H1 (cell line): Measurements from ENCODE around the gene GRID1. TPM values are rescaled to one million over a fixed set of nuclear protein-coding genes. Genes with fewer than 3 reads are reported as not detected.

Experiments used
- CTCF ChIA-PET: fragments of 300-600 bp; sonication (Branson Sonifier 250); formaldehyde crosslinking; loops from one replicate; lab custom pipeline; 2021; ENCODE audit not compliant: partially characterized antibody; lab: Charles Lee
- POLR2A ChIA-PET: fragments of 300-600 bp; sonication (Branson Sonifier 250); formaldehyde crosslinking; loops from one replicate; lab custom pipeline; 2021; ENCODE audit warnings: inconsistent platforms; ENCODE audit not compliant: partially characterized antibody; lab: Charles Lee
- DNase-seq, 2 experiments: peaks; one replicate each; pipeline versions ENCODE4 v3.0.0 to v3.0.0-alpha.2; 2010 to 2022; ENCODE audit warnings: low spot score in 2 of 2, low read depth in 1 of 2, mixed read lengths in 1 of 2
- FAIRE-seq: peaks from 2 replicates; lab custom pipeline; 2011; peaks lifted over from hg19 to GRCh38; lab: Jason Lieb, UNC
- H2AFZ ChIP-seq: 2 replicates; pipeline ENCODE4 v1.8.1; 2012; ENCODE audit warnings: low read length, inconsistent platforms
- H2AK5ac ChIP-seq: 2 replicates; pipeline ENCODE4 v1.6.1; 2013; ENCODE audit warnings: low read depth, low read length
- H2BK120ac ChIP-seq: replicated peaks from 2 replicates; pipeline ENCODE3; 2013; ENCODE audit warnings: low read depth, low read length, inconsistent platforms
- H2BK12ac ChIP-seq: 2 replicates; pipeline ENCODE4 v1.6.1; 2013; ENCODE audit warnings: low read depth, low read length
- H2BK15ac ChIP-seq: 2 replicates; pipeline ENCODE4 v1.6.1; 2013; ENCODE audit warnings: low read length
- H2BK20ac ChIP-seq: 2 replicates; pipeline ENCODE4 v1.6.1; 2013; ENCODE audit warnings: low read length
- H2BK5ac ChIP-seq: 2 replicates; pipeline ENCODE4 v1.6.1; 2013; ENCODE audit warnings: low read depth, low read length
- H3K14ac ChIP-seq: 2 replicates; pipeline ENCODE4 v1.6.1; 2013; ENCODE audit warnings: inconsistent platforms; ENCODE audit not compliant: insufficient read length
- H3K18ac ChIP-seq: 2 replicates; pipeline ENCODE4 v1.6.1; 2013; ENCODE audit warnings: low read length; ENCODE audit errors: extremely low read depth
- H3K23ac ChIP-seq: 2 replicates; pipeline ENCODE4 v1.6.1; 2013; ENCODE audit warnings: inconsistent platforms; ENCODE audit not compliant: insufficient read length
- H3K23me2 ChIP-seq: 2 replicates; pipeline ENCODE4 v1.6.1; 2013; ENCODE audit warnings: low read depth, low read length
- H3K27ac ChIP-seq: 2 replicates; pipeline ENCODE4 v1.6.1; 2011; ENCODE audit warnings: low read depth, low read length, inconsistent platforms
- H3K27me3 ChIP-seq, 4 experiments: replicated peaks in 1 of 4; 1 replicate in 1 of 4; 2 replicates in 3 of 4; pipeline versions ENCODE4 v1.6.1 to v1.8.1; 2011 to 2013; ENCODE audit warnings: low read length in 3 of 4, mild to moderate bottlenecking in 3 of 4, inconsistent platforms in 2 of 4, mixed read lengths in 2 of 4, moderate library complexity in 1 of 4; ENCODE audit not compliant: control insufficient read depth in 3 of 4, insufficient read depth in 3 of 4; ENCODE audit errors: extremely low read depth in 1 of 4
- H3K36me3 ChIP-seq, 4 experiments: 2 replicates each; pipeline versions ENCODE4 v1.6.1 to v1.8.1; 2011 to 2013; ENCODE audit warnings: mild to moderate bottlenecking in 4 of 4, low read length in 3 of 4, moderate library complexity in 2 of 4, control low read depth in 1 of 4, inconsistent platforms in 1 of 4; ENCODE audit not compliant: insufficient read depth in 4 of 4, control insufficient read depth in 2 of 4
- H3K4ac ChIP-seq: replicated peaks from 2 replicates; pipeline ENCODE3; 2013; ENCODE audit warnings: low read length, low read depth, mixed read lengths, inconsistent platforms; ENCODE audit not compliant: insufficient read length
- H3K4me1 ChIP-seq, 4 experiments: replicated peaks in 1 of 4; 1 replicate in 1 of 4; 2 replicates in 3 of 4; pipeline versions ENCODE4 v1.6.1 to v1.8.1; 2011 to 2013; ENCODE audit warnings: low read length in 3 of 4, inconsistent platforms in 2 of 4, mixed read lengths in 1 of 4; ENCODE audit not compliant: insufficient read depth in 4 of 4, control insufficient read depth in 3 of 4
- H3K4me2 ChIP-seq, 2 experiments: 2 replicates each; pipeline versions ENCODE4 v1.6.1 to v1.8.1; 2011 to 2013; ENCODE audit warnings: low read depth in 2 of 2, low read length in 2 of 2, control low read depth in 1 of 2, inconsistent platforms in 1 of 2, mild to moderate bottlenecking in 1 of 2; ENCODE audit not compliant: insufficient read depth in 1 of 2
- H3K4me3 ChIP-seq, 4 experiments: fragments of 200-600, 300-600 bp in 1 of 4; sonication (generic), shearing (Covaris generic), sonication (Bioruptor Twin) in 1 of 4; 2 replicates each; pipeline versions ENCODE4 v1.5.1 to v1.8.1; 2011 to 2016; ENCODE audit warnings: low read length in 4 of 4, low read depth in 3 of 4, control low read depth in 2 of 4, inconsistent platforms in 2 of 4, mild to moderate bottlenecking in 2 of 4, mixed read lengths in 1 of 4, moderate library complexity in 1 of 4; ENCODE audit not compliant: insufficient read depth in 2 of 4; ENCODE audit errors: extremely low read depth in 1 of 4
- H3K56ac ChIP-seq: replicated peaks from 2 replicates; pipeline ENCODE3; 2013; ENCODE audit warnings: low read depth, mild to moderate bottlenecking, mixed read lengths, low read length, inconsistent platforms; ENCODE audit not compliant: insufficient read length
- H3K79me1 ChIP-seq: 2 replicates; pipeline ENCODE4 v1.6.1; 2013; ENCODE audit warnings: low read depth, low read length, control low read depth
- H3K79me2 ChIP-seq, 2 experiments: 2 replicates each; pipeline versions ENCODE4 v1.6.1 to v1.8.1; 2012 to 2013; ENCODE audit warnings: low read length in 2 of 2, mild to moderate bottlenecking in 2 of 2, inconsistent platforms in 1 of 2; ENCODE audit not compliant: insufficient read depth in 2 of 2, control insufficient read depth in 1 of 2
- H3K9ac ChIP-seq, 4 experiments: replicated peaks in 1 of 4; 1 replicate in 1 of 4; 2 replicates in 3 of 4; pipeline versions ENCODE4 v1.6.1 to v1.8.1; 2011 to 2013; ENCODE audit warnings: low read depth in 3 of 4, low read length in 3 of 4, control low read depth in 2 of 4, mild to moderate bottlenecking in 2 of 4, moderate library complexity in 2 of 4, inconsistent platforms in 1 of 4; ENCODE audit errors: extremely low read depth in 1 of 4
- H3K9me3 ChIP-seq, 2 experiments: 2 replicates each; pipeline versions ENCODE4 v1.6.1 to v1.8.1; 2012 to 2013; ENCODE audit warnings: mild to moderate bottlenecking in 2 of 2, moderate library complexity in 2 of 2, control low read depth in 1 of 2, inconsistent platforms in 1 of 2, low read depth in 1 of 2, low read length in 1 of 2, mixed read lengths in 1 of 2; ENCODE audit not compliant: insufficient read depth in 2 of 2
- H4K20me1 ChIP-seq, 2 experiments: replicated peaks in 1 of 2; 2 replicates each; pipeline versions ENCODE3 to v1.8.1; 2011 to 2013; ENCODE audit warnings: inconsistent platforms in 2 of 2, low read length in 2 of 2, mild to moderate bottlenecking in 1 of 2; ENCODE audit not compliant: insufficient read depth in 2 of 2, control insufficient read depth in 1 of 2
- H4K5ac ChIP-seq: 2 replicates; pipeline ENCODE4 v1.6.1; 2013; ENCODE audit warnings: low read length, low read depth, mixed read lengths, inconsistent platforms; ENCODE audit not compliant: insufficient read length
- H4K8ac ChIP-seq: 2 replicates; pipeline ENCODE4 v1.8.0; 2013; ENCODE audit warnings: mild to moderate bottlenecking, moderate library complexity, low read length, inconsistent platforms; ENCODE audit not compliant: insufficient read depth; ENCODE audit errors: extremely low read depth
- H4K91ac ChIP-seq: replicated peaks from 2 replicates; pipeline ENCODE3; 2013; ENCODE audit warnings: low read length, mixed read lengths, inconsistent platforms; ENCODE audit not compliant: insufficient read length
- HDAC2 ChIP-seq, 2 experiments: fragments of 300-600 bp in 1 of 2; sonication (generic) in 1 of 2; IDR thresholded peaks; 2 replicates each; pipeline ENCODE4 v1.6.1; 2011 to 2012; ENCODE audit warnings: low read depth in 2 of 2, low read length in 2 of 2, mild to moderate bottlenecking in 2 of 2, moderate library complexity in 2 of 2, borderline replicate concordance in 1 of 2, inconsistent platforms in 1 of 2
- KDM4A ChIP-seq: IDR thresholded peaks from one replicate; pipeline ENCODE4 v1.7.1; 2012; ENCODE audit warnings: low read depth, mild to moderate bottlenecking, moderate library complexity, low read length, inconsistent platforms; ENCODE audit not compliant: severe bottlenecking
- PHF8 ChIP-seq: fragments of 200-600 bp; sonication (generic); conservative IDR thresholded peaks from 2 replicates; pipeline ENCODE4 v1.7.1; 2012; ENCODE audit warnings: low read depth, mild to moderate bottlenecking, inconsistent platforms, low read length, moderate library complexity
- POLR2A ChIP-seq, 2 experiments: IDR thresholded peaks; 1 replicate in 1 of 2; 2 replicates in 1 of 2; pipeline ENCODE4 v1.6.1; 2011; ENCODE audit warnings: low read depth in 2 of 2, low read length in 2 of 2, mild to moderate bottlenecking in 2 of 2; ENCODE audit errors: control extremely low read depth in 1 of 2
- POLR2AphosphoS5 ChIP-seq: IDR thresholded peaks from 2 replicates; pipeline ENCODE4 v1.6.1; 2011; ENCODE audit warnings: low read depth, low read length
- WGBS, 2 experiments: shearing (Covaris generic) in 1 of 2; methylation state at CpG; one replicate each; pipeline versions ENCODE4 v1.1.6 to v1.1.7; 2013 to 2015; ENCODE audit warnings: low lambda C conversion rate in 2 of 2, mixed read lengths in 2 of 2, inconsistent platforms in 1 of 2, low coverage in 1 of 2, missing lambda C conversion rate in 1 of 2; ENCODE audit not compliant: insufficient replicate concordance in 2 of 2, insufficient coverage in 1 of 2, insufficient read length in 1 of 2; ENCODE audit errors: extremely low coverage in 1 of 2, missing lambda C conversion rate in 1 of 2; 5-methylcytosine and 5-hydroxymethylcytosine counted together
- polyA plus RNA-seq, 7 experiments: library from polyadenylated mRNA; depleted of rRNA in 3 of 7; stranded (reverse) in 5 of 7; unstranded in 2 of 7; fragments of >200 nt in 5 of 7; fragments of 200-250 nt in 2 of 7; gene quantifications; 1 replicate in 5 of 7; 2 replicates in 1 of 7; 4 replicates in 1 of 7; pipeline versions ENCODE4 v1.2.1 to v1.2.3, GENCODE V29; 2011 to 2013; ENCODE audit warnings: missing spikeins in 2 of 7, mixed read lengths in 2 of 7
- total RNA-seq: library from RNA; stranded (reverse); fragmentation: NEBNext Ultra II Directional; extraction: Animal tissue kit (Norgen Biotek cat#: 25700); gene quantifications from 2 replicates; pipeline ENCODE4 v1.2.1, GENCODE V29; 2021

The GRID1 gene
- total and polyA plus RNA-seq, 2 of the 8 experiments (the other 6 are each of a cell fraction or from before 2014, with no cell fraction given): 0.22 to 0.30 TPM

DNA sequence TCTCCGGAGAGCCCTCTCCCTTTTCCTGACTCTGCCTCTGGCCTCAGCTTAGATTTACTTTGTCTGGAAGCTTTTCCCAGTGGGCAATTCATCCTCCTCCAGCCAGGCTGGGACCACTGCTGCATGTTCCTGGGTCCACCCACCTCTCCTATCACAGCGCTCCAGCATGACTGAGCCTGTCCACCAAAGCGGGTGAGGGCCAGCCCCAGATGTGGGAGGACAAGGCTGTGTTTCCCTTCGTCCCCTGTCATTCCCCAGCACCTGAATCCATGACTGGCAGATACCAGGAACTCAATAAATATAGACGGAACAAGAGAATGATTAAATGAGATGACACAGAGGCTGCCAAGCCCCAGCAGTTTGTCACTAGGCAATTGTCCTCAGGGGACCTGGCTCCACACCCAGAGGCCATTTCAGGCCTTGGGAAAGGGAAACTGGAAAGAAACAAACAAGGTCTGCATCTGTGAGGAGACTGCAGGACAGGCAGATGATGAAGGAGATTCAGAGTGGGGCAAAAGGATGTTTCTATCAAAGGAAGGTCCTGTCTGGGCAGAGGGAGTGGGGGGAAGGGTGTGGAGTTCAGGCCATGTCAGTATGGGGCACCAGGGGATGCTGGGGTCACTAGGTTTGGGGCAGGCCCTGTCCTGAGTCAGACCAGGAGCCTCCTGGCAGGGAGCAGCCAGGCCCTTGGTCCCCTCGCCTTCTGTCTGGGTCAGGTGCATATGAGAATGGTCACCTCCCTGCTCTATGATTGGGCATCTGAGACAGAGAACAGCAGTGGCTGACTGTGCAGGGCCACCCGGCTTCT, 576.4 kb downstream of the GRID1 start:
- CTCF ChIA-PET: interaction anchor here (1.7 kb wide), 1 partner anchor 186 kb away, joined by 9 read pairs; no protein-coding TSS in a partner anchor
- H3K36me3 ChIP-seq: no peaks in the 10 kb centered on the region; a peak in 1 of 8 replicates
- no peak overlapping the region for H2BK120ac ChIP-seq
- no peak overlapping the region for H3K9ac ChIP-seq
- FAIRE-seq (no peak), DNase-seq (no peak)
- no peaks in the 10 kb centered on the region for H3K79me1 ChIP-seq
- no peak overlapping the region for H3K14ac ChIP-seq
- no peaks in the 10 kb centered on the region for H3K27me3 ChIP-seq
- H3K79me2 ChIP-seq: no peaks in the 10 kb centered on the region
- H3K27ac ChIP-seq: no peak overlapping the region
- no peak overlapping the region for H2BK20ac ChIP-seq
- no peak overlapping the region for H3K23ac ChIP-seq
- 91% methylated on average over 7 of the region's 7 CpGs; no CpG with 5 or more reads in 1 of the 2 experiments for WGBS, 2 experiments
- H3K4me3 ChIP-seq: no peak overlapping the region
- H4K91ac ChIP-seq: no peak overlapping the region
- H3K23me2 ChIP-seq: peaks cover 3% of the 10 kb centered on the region; the same call in 1 of the 2 replicates
- H2BK12ac ChIP-seq: no peak overlapping the region
- H4K5ac ChIP-seq: no peak overlapping the region
- H4K20me1 ChIP-seq: peaks cover 0 to 3% of the 10 kb centered on the region in 2 experiments
- no peak overlapping the region for H2AFZ ChIP-seq
- H2BK5ac ChIP-seq: no peak overlapping the region
- H3K4me1 ChIP-seq: no peaks in the 10 kb centered on the region
- H3K4me2 ChIP-seq: no peak overlapping the region
- H2BK15ac ChIP-seq: no peak overlapping the region
- H3K18ac ChIP-seq: no peak overlapping the region
- H4K8ac ChIP-seq: no peak overlapping the region
- H3K4ac ChIP-seq: no peak overlapping the region
- no peaks in the 10 kb centered on the region for H3K9me3 ChIP-seq
- no peak overlapping the region for H2AK5ac ChIP-seq
- POLR2A ChIA-PET: no interaction called here
- no peak overlapping the region for H3K56ac ChIP-seq
- no peak for TF ChIP-seq HDAC2 (IDR thresholded peaks at IDR 0.05; ENCODE audit: borderline replicate concordance in 1 of 2, low read depth in 2 of 2, low read length in 2 of 2)
- TF ChIP-seq POLR2A (IDR thresholded peaks at IDR 0.05; ENCODE audit: control extremely low read depth in 1 of 2, low read depth in 2 of 2, low read length in 2 of 2): no peak
- TF ChIP-seq PHF8: no peak
- TF ChIP-seq KDM4A: no peak
- no peak for TF ChIP-seq POLR2AphosphoS5
